Erythroblast (primary cell): ENCODE results near the gene ARHGEF10L.
A peak's percentile ranks its signal among the peaks of the same experiment; 100 is the strongest.

Source experiments
- DNase-seq, 2 experiments: peaks; one replicate each; lab custom pipeline; 2025; lab: John Stamatoyannopoulos, UW
- GATA1 ChIP-seq: IDR thresholded peaks from 2 replicates; pipeline ENCODE4 v1.6.1; 2011; ENCODE audit warnings: low read depth, mild to moderate bottlenecking, control low read depth, low read length, moderate library complexity
- POLR2A ChIP-seq: IDR thresholded peaks from 2 replicates; pipeline ENCODE4 v1.6.1; 2011; ENCODE audit warnings: mild to moderate bottlenecking, low read length

Gene ARHGEF10L

GRCh38 chr1:17646444-17647280 is 107.2 kb downstream of the ARHGEF10L start:
- DNase-seq = no peak
- TF ChIP-seq POLR2A (no peak), GATA1 (no peak)

GRCh38 chr1:17648457-17649145 is 109.1 kb downstream of the ARHGEF10L start:
- DNase-seq = no peak
- TF ChIP-seq GATA1 (no peak), POLR2A (no peak)

GRCh38 chr1:17649371-17650106 is 110.0 kb downstream of the ARHGEF10L start:
- no peak for TF ChIP-seq GATA1
- no peak for TF ChIP-seq POLR2A
- DNase-seq = no peak

GRCh38 chr1:17653276-17653675 is 113.8 kb downstream of the ARHGEF10L start:
- TF ChIP-seq GATA1 (no peak), POLR2A (no peak)
- no peak for DNase-seq

GRCh38 chr1:17653728-17654351 is 114.3 kb downstream of the ARHGEF10L start:
- DNase-seq = peak; percentile 5 to 34
- no peak for TF ChIP-seq GATA1
- no peak for TF ChIP-seq POLR2A

- no peak for TF ChIP-seq GATA1
- no peak for TF ChIP-seq POLR2A
- no peak for DNase-seq
These were observed 115.0 kb downstream of the ARHGEF10L start for GRCh38 chr1:17654519-17654918.

- DNase-seq = no peak
- TF ChIP-seq GATA1 = no peak
- no peak for TF ChIP-seq POLR2A
These were observed 115.7 kb downstream of the ARHGEF10L start for GRCh38 chr1:17655169-17655568.

- TF ChIP-seq GATA1 (no peak), POLR2A (no peak)
- DNase-seq = no peak
These were observed 116.4 kb downstream of the ARHGEF10L start for GRCh38 chr1:17655922-17656321.

- no peak for DNase-seq
- TF ChIP-seq GATA1 = no peak
- TF ChIP-seq POLR2A = no peak
These were observed 117.9 kb downstream of the ARHGEF10L start for GRCh38 chr1:17657436-17657835.

GRCh38 chr1:17658837-17659236 is 119.3 kb downstream of the ARHGEF10L start:
- DNase-seq = no peak
- no peak for TF ChIP-seq GATA1
- TF ChIP-seq POLR2A = no peak

GRCh38 chr1:17661546-17662157 is 122.2 kb downstream of the ARHGEF10L start:
- TF ChIP-seq POLR2A (no peak), GATA1 (no peak)

GRCh38 chr1:17662296-17662695 is 122.8 kb downstream of the ARHGEF10L start:
- no peak for TF ChIP-seq GATA1
- TF ChIP-seq POLR2A = no peak

More at GRCh38 chr1:17661546-17662157, 122.2 kb downstream of the ARHGEF10L start:
- DNase-seq = peak; percentile 45 to 71

GRCh38 chr1:17662786-17663185 is 123.3 kb downstream of the ARHGEF10L start:
- DNase-seq = no peak
- TF ChIP-seq GATA1 = no peak

More at GRCh38 chr1:17662296-17662695, 122.8 kb downstream of the ARHGEF10L start:
- no peak for DNase-seq
